Raji (cell line): ENCODE results near the gene ARL15.

Experiments used
- POLR2A ChIP-seq: IDR thresholded peaks from 2 replicates; pipeline ENCODE4 v1.6.1; 2011; ENCODE audit warnings: low read depth, low read length, control low read depth; ENCODE audit not compliant: insufficient read depth

The ARL15 gene

DNA sequence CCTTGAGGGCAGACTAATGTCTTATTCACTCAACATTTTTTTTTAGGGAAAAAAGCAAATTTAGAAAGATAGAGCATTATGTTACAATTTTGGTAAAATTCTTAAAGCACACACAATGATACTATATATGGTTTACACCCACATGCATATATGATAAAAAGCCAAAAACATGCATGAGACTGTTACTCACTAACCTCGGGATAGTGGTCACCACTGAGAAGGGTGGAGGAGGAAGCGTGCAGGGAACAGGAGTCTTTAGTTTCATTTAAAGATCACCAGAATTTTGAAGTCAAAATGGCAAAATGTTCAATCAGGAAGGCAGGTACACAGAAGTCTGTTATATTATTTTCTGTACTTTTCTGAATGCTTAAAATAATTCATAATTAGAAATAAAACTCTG is 9.2 kb downstream of the ARL15 start:
- TF ChIP-seq POLR2A, result no peak

DNA sequence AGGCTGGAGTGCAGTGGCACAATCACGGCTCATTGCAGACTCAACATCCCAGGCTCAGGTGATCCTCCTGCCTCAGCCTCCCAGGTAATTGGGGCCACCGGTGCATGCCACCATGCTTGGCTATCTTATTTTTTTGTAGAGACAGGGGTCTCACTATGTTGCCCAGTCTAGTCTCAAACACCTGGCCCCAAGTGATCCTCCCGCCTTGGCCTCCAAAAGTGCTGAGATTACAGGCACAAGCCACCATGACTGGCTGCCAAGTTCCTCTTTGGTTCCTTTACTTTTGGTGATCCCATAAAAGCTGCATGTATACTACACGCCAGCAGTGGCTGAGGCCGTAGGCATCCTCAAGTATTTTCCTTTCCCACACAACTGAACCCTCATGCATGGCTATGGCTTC is 11.4 kb downstream of the ARL15 start:
- no peak for TF ChIP-seq POLR2A

DNA sequence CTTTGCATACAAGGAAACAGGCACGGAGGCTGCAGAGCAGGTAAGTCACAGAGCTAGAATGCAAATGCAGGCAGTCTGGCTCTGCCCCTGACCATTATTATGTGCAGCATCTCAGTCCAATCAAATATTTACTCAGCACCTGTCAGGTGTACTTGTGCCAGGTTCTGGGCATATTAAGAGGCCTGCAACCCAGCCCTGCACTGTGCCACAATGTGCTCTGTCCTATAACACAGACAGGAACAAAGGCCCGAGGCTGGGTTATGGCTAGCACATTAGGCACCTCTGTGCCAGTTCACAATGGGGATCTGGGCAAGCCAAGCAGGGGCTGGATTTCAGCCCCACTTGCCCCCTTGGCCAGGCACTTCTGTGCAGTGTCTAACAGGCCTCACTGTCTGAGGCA is 14.0 kb downstream of the ARL15 start:
- no peak for TF ChIP-seq POLR2A

DNA sequence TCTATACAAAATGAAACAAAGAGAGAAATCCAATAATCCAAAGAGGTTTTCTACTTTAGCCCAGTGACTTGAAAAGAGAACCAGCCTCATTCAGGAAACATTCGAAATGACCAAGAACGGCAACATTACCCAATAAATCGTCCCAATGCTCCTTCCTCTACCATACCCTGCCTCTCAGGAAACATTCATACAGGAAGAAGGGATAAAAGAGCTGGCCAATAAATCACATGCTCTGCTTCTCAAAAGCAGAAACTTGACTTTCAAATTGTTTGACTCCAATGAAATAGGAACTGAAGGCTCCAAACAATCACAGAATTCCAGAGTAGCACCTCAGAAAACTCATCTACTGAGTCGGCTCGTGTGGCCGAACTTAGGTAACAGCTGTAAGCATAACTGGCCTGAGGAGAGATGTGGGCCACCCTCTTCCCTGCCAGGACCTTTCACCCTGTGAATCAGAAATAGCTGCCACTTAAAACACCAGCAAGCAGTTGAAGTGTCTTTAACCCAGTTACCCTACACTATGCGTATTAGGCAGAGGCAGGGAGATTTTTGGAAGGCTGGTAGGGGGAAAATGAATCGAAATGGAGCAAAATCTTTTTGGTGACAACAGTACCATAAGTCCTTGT is 14.6 kb downstream of the ARL15 start:
- no peak for TF ChIP-seq POLR2A

DNA sequence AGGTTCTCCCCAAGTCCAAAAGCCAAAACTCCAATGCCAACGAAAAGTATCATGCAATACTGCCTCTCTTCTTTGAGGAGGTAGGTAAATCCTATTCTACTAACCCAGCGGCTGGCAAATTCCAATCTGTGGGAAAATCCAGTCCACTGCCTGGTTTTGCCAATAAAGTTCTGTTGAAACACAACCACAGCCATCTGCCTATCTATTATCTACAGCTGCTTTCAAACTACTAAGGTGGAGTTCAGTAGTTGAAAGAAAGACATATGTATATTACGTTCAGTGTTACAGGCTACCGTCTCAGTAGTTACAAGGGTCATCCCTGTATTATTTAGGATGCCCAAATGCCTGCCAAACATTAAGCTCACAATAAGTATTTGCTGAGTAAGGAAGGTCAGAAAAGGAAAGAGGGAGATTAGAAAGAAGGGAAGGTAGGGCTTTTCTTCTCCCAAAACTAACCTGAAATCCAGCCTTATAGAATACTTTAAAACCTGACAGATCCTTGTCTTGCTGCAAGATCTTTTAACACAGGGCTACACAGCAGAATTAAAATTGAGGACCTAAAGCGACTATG is 16.2 kb downstream of the ARL15 start:
- no peak for TF ChIP-seq POLR2A

DNA sequence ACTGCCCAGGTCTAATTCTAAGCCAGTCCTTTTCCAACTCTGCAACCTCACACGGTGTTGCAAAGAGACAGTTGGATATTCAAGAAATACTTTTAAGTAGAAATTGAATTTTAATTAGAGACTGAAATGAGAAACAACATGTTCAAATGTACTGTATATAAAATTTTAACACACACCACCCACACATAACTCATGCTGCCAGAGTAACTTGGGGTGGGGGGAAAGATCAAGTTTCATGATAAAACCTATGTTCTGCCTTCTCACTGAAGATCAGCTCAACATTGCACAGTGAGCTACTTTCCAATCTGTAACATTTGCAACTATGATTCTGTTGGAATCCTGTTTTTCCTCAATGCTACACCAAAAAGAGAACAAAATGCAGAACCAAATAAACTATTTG is 17.5 kb downstream of the ARL15 start:
- no peak for TF ChIP-seq POLR2A

DNA sequence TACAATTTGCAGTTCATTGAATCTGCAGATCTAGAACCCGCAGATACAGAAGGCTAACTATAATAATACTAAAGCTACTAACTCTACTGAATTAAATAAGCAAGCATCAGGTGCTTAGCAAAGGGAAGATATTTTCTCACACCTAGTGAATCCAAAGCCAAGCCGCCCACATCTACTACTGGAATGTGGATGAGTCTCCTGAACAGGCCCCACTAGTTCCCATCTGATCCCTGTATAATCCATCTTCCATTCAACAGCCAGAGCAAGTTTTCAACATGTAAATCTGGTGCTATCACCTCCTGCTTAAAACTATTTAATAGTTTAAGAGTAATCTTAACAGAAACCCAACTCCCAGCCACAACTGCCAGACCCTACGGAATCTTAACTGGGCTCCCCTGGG is 18.9 kb downstream of the ARL15 start:
- no peak for TF ChIP-seq POLR2A

DNA sequence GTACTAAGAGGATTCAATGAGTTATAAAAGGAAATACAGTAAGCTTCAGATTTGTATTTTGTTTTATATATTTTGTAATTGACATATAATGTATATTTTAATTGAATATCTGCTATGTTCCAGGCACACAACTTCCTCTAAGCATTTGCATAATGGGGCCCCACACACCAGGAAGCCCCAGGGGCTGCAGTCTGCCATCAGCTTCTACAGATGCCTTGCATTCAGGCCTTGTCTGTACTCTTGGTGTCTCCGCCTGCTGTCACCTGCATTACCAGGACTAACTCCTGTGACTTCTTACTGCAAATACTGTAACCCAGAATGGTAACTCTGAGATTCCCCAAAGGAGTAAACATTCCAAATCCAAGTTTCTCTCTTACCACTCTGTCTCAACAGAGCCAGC is 20.6 kb downstream of the ARL15 start:
- TF ChIP-seq POLR2A, result no peak

DNA sequence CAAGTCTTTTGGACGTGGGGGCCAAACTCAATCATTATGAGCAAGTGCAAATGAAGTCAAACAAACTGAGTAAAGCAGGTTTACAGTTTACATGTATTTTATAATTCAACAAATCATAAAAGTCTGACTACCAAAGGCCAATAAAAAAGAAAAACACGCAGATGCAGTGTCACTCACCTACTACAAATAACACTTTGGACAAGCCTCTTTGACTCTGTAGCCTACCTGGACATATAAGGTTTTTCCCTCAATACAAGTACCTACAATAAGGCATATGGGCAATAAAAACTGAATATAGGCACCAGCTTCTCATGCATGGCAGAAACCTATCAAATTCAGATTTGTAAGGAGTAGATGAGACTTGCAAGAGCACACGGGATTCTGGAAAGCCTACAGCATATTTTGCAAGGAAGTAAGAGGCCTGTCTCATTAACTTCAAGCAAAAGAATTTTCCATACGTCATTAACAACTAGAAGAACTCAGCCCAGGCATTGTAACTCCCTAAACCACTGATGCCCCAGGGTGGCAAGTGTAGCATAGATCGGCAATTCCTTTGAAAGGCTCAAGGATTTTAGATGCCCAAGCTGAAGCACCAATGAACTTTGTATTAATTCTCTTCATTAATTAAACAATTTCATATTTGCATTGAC is 21.7 kb downstream of the ARL15 start:
- no peak for TF ChIP-seq POLR2A

DNA sequence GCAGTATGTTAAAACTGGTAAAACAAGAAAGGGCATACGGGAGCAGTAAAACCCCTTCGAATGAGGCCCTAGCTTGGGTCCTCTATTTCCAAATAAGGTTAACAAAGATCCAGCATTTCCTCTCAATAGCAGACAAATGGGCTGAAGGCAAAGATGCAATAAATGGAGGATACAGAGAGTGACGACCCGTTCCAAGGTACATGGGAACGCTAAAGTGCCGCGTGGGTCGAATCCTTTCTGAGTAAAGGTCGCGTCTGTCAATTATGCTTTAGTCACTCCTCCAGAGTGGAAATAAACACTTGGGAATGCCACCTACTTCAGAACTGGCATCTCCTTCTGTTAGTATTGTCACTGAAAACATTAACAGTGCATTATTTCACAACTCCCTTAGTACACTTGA is 24.7 kb downstream of the ARL15 start:
- TF ChIP-seq POLR2A, result no peak

DNA sequence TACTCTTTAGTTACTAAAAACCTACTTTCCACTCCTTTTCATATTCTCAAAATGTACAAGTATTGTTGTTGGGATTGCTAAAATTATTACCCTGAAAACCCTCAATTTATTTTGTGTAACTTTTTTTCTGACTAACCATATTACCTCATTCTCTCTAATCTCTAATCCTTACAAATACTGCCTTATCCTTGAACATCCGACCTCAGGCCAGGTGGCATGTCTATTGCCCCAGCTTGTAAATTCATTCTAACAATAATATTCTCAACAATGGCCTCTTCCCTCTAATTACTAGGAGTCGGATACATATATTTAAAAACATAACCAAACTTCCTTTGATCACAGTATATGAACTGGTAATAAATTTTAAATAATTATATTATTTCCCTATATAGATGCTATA is 25.8 kb downstream of the ARL15 start:
- no peak for TF ChIP-seq POLR2A

DNA sequence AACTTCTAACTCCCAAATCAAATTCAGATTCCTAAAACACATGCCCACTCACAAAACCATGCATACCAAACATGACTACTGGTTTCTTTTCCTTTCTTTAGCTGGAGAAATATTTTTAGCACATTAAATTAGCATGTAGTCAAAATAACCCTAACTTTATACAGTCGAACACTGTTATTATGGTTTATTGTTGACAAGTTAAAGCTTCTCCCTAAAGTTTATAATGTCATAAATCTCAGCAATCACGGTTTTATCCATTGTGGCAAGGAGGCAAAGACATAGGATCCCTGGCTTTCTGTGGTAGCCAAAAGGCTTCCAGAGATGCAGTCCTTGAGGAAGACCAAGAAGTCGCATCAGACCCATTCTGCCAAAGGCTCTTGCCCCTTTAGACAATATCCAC is 27.5 kb downstream of the ARL15 start:
- no peak for TF ChIP-seq POLR2A

DNA sequence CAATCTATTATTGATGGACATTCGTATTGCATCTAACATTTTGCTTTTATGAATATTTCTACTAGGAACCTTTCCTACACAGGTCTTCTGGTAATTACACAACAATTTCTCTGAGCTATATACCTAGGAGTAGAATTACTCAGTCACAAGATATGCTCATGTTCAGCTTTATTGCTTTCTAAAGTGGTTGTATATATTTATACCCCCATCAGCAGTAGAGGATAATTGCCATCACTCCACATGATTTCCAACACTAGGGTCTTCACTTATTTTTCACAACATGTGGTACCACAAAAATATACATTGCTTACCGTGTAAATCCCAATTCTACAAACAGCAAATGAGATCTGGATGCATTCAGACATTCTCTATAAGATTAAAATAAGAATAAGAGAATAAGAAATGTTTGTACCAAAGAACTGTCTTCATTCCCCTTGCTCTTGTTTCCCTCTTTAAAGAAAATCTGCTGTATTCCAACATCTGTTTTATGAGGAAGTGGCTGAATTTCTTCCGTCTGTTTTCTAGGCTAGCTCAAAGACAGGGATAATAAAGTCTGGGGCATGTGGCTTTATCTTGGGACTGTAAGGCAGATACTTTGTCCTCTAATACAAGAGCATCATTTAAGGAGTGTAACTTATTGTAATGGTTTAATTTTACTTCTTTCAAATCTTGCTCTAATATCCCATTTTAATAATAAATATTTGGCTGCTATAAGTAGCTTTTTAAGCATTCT is 28.2 kb downstream of the ARL15 start:
- no peak for TF ChIP-seq POLR2A

DNA sequence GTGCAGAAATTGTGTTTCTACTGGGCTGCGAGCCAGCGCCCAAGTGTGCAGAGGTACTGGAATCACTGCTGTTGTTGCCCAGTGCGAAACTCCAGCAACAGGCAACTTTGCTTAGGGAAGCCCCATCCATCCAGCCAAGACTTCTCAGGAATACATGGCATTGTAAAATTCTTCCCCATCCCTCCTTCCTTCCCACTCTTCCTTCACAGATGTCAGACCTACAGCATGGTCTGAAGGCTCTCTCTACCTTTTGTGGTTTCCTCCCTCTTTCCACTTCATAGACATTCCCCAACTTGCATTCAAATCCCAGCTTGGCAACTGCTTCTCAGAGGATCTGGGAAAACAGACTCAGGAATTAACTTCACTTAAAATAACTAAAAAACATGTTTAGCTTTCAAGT is 30.4 kb downstream of the ARL15 start:
- TF ChIP-seq POLR2A, result no peak

DNA sequence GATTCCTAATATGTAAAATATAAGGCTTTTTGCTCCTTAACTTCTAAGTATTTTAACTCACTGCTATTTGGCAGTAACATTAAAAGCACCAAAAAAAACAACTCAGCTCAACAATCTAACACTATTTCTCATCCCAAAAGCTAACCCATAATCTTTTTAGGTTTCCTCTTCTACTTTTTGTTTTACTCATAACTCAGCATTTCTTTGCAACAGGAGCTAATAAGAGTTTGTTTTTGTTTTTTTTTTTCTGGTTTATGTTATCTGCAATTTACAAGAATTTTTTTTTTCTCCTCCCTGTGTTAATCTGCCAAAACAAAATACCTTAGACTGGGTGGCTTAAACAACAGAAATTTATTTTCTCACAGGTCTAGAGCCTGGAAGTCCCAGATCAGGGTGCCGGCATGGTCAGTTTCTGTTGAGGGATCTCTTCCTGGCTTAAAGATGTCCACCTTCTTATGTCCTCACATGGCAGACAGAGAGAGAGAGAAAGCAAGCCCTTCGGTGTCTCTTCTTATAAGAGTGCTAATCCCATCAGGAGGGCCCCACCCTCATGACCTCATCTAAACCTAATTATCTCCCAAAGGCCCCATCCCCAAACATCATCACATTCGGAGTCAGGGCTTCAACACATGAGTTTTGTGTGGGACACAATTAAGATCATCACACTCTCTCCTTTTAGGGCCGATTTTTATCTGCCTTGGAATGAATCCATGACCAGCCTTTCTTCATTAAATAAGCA is 31.2 kb downstream of the ARL15 start:
- no peak for TF ChIP-seq POLR2A
